AG08396 (cell line): ENCODE results near the gene CANT1.
"Not testable (repeated sequence)": the region's sequence is repeated elsewhere in the genome, so short reads cannot be mapped to it uniquely, and the experiment has no call there.

Experiments
- DNase-seq: peaks from one replicate; pipeline ENCODE4 v3.0.0; 2012; ENCODE audit warnings: low spot score, mixed read lengths

The CANT1 gene

DNA sequence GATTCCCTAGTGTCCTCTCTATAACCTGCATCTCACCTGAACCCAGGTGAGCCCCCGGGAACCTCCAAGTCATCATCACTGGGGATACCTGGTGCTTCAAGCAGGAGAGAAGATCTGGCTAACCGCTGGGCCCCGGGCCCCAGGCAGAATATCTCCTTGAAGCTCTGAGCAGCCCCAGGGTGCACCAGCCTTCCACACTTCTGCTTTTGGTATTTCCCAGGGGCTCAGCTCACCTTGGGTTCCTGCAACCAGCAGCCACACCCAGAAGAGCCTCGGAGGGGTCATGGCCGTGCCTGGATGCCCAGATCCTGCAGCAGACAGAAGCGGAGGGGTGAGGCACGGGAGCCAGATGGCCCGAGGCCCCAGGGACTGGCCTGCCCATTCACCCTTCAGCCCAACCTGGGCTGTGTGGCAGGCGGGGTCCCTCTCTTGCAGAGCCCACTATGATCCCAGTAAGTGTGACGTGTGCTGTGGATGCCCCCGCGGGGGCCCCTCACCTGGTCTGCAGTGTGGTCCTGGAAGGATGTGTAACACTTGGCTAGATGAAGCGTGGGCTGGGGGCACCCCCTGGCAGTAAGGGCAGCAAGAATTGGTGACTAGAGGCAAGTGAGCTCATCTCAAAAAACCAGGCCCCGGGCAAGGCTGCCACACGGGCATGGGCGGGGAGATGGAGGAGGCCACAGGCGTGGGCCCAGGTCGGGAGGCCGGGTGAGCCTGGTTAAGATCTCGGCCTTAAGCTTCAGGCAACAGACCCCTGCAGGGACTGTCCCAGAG is 32.5 kb downstream of the CANT1 start:
- DNase-seq = no peak

GRCh38 chr17:78974635-78975591 is 34.7 kb downstream of the CANT1 start:
- DNase-seq = peak; percentile 79

- DNase-seq = no peak
Measured at GRCh38 chr17:78973792-78974520, 35.6 kb downstream of the CANT1 start.

DNA sequence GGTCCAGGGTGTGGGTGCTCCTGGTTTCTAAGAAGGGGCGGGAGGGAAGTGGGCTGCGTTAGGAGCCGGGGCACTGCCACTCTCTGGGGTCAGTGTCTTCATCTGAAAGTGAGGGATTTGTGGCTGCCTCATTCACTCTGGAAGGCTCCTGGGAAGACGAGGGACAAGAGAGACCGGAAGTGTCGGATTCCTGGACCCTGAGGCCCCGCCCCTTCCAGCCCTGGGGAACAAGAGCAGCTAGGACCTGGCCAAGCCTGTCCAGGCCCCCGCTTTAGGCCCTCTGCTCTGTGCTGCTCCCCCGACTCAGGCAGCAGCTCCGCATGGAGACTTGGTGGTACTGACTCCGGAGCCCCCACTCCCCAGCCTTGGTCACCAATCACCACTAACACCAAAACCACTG is 36.4 kb downstream of the CANT1 start:
- DNase-seq = no peak

- no peak for DNase-seq
Measured at GRCh38 chr17:78972507-78973105, 37.0 kb downstream of the CANT1 start.

GRCh38 chr17:78971756-78972506 is 37.6 kb downstream of the CANT1 start:
- no peak for DNase-seq

DNA sequence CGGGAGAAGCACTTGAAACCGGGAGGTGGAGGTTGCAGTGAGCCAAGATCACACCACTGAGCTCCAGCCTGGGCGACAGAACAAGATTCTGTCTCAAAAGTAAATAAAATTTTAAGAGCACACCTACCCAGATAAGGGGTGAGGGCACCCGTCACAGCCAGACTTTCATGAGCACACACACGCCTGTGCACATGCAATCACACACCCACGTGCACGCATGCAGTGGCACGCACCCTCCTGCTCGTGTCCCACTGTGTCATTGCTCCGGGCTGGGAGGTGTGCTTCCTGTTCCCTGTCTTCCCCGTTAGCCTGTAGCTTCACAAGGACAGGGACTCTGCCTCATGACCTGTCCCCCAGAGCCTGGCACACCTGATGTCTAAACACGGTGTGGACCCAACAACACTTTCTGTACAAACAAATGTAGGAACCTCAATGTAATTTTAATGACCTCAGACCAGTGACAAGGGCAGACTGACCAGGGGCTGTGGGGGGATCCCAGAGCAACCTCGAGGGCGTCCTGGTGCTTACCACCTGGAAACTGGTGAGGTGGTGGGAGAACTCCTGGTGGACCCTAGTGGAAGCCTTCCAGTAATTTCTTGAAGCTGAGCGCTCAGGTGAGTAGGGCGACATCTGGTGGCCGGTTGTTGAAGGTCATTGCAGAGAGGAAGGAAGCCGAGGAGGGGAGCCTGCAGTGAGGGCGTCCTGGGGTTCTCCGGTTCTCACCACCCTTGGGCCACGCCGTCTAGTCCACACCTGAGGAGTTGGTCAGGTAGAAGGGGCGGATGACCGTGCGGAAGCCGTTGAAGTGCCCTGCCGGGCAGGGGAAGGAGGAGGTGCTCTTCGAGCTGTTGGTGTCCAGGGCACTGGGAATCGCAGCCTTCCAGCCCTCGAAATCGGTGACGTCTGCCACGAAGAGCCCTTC is 38.5 kb downstream of the CANT1 start:
- peak; percentile 79 for DNase-seq

DNA sequence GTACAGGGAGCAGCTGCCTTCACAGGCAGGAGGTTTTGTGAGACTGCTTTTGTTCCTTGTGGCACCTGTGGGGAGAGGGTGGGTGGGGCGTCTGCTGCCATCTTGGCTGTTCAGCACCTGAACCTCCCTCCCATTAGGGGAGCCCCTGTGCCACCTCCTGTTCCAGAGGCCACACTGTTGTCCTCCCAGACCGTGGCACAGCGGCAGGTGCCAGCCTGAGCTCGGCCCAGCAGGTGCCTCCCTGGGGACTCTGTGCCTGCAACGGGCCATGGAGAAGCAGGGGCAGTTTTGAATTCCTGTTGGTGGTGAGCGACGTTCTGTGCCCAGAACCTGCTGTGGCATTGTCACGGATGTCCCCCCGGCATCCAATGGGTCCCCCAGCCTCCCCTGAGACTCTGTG is 39.7 kb downstream of the CANT1 start:
- no peak for DNase-seq

DNA sequence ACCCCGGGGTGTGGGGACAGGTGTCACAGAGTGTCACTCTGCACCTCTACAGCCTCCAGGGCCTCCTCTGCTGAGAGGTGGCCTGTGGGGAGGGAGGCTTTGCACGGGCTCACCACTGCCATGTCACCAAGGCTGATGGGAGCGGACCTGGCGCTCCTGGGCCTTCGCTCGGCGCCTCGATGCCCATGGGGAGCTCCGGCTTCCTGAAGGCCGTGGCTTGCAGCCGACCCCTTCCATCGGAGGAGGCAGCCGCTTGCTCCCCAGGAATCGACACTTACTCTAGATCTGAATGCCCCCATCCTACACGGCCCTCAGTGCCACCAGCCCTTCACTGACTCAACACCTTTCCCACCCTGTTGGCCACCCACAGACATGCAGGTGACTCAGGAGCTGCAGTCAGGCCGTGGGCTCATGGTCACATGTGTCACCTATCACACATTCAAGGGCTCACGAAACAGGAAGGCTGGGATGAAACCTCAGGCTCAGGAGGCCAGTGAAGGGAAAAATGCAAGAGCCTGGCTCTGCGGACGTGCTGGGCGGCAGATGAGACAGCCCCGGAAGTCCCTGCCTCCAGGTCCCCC is 41.7 kb downstream of the CANT1 start:
- DNase-seq = no peak

DNA sequence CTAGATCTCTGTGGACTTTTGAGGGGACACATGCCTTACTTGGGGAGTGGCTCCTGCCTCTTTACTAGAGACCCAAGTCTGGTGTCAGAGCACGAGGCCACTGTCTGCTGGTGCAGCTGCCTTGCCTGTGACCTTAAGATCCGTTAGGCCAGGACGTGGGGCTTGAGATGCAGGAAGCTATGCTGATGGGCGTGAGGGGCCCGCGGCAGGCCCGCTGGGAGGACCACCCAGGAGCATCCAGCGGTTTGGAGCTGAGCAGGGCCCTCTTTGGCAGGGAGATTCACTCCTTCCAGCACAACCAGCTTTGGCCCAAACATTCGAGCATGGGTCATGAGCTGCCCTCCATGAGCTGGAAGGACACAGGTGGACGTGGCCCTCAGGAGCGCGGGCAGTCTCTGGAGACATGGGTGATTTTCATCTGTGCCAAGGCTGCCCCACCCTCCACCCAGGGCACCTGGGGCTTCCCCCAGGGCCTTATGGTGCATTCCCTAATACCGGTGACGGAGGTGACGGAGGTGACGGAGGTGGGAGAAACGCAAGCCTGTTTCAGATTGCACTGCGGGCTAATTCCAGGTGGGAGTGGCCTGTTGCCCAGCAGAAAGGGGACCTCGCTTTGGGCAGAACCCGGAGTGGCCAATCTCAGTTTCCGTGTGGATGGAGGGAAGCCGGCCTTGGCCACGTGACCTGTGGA is 42.5 kb downstream of the CANT1 start:
- DNase-seq = no peak

DNA sequence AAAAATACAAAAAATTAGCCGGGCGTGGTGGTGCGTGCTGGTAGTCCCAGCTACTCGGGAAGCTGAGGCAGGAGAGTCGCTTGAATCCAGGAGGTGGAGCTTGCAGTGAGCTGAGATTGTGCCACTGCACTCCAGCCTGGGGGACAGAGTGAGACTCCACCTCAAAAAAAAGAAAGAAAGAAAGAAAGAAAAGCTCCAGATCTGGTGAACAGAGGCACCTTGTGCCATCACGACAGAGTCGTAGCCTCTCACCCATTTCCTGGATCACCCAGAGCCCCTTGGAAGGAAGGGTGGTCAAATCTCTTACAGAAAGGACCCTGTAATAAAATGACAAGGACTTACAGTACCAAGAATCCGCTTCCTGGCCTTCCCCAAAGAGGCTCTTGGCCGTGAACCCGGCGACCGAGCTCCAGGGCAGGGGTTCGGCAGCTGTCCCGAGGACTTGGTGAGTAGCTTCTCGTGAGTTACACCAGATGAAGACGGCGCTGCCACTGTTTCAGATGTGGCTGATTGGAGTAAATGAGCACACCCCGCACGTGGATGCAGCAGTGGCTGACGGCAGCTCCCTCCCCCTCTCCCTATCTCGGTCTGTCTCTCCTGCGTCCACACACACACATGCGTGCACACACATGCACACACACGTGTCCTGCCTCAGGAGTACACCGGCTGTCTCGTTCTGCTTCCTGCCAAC is 43.3 kb downstream of the CANT1 start:
- no peak for DNase-seq

DNA sequence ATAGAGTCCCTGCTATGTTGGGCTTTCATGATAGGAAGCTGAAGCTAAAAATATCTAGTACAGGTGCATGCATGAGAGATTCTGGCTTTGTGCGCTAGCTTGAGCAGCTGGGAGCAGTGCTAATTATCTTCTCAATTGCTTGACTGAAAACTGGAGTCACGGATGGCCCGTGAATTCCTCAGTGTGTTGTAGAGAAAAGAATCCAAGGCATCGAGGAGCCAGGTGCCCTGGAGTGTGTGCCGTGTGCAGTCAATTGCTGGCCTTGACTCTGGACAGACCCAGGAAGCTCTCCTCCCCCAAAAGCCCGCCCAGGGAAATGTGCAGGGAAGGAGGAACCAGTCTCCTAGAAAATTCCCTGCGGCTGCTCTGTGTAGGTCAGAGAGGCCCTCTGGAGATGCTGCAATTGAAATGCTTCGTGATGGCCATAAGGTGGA is 44.1 kb downstream of the CANT1 start:
- DNase-seq = no peak

DNA sequence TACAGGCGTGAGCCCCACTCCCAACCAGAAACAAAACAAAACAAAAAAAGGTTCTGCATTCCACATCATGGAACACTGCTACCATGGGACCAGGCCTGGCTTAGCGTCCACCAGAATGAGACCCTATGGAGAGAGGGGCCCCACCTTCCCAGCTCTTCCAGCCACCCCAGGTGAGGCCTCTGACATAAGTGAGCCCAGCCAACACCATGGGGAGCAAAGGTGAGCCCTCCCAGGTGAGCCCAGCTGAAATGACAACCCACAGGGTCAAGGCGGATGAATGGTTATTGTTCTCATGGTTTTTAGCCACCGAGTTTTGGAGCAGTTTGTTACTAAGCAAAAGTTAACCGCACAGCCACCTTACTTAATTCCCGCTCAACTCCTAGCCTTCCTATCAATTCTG is 46.2 kb downstream of the CANT1 start:
- no peak for DNase-seq

- DNase-seq = not testable (repeated sequence)
Measured at GRCh38 chr17:78962984-78963348, 46.6 kb downstream of the CANT1 start.

DNA sequence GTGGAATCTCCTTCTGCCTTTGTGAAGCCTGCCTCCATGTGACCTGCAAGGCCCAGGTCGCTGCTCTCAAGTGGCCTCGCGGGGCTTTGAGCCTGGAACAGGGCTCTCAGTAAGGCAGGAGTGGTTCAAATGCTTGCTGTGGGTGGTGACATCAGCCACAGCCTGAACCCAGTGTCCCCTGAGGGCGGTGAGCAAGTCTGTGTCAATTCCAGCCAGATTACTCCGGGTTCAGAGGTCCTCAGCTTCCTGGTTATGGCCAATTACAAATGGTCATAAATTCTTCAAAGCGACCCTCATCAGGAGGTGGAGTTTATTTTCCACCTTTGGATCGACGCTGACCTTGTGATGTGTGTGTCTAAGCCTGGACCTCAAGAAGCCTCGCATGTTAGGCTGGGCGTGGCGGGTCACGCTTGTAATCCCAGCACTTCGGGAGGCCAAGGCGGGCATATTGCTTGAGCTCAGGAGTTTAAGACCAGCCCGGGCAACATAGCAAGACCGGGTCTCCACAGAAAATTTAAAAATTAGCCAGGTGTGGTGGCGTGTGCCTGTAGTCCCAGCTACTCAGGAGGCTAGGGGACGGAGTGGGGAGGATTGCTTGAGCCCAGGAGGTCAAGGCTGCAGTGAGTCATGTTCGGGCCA is 47.1 kb downstream of the CANT1 start:
- DNase-seq = no peak

DNA sequence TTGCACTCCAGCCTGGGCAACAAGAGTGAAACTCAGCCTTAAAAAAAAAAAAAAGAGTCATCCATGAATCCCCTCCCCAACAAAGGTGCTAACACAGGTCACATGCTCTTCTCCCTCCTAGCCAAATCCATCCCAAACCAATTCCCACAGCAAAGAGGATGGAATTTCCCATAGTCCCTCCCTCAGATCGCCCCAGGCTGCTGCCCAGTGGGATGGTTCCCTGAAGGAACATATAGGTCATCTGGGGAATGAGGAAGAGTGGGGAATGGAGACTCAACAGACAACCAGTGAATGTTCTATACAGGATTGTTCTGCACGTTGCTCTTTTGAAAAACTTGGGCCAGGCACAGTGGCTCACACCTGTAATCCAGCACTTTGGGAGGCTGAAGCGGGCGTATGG is 48.0 kb downstream of the CANT1 start:
- no peak for DNase-seq

GRCh38 chr17:78960928-78961327 is 48.6 kb downstream of the CANT1 start:
- DNase-seq = no peak

DNA sequence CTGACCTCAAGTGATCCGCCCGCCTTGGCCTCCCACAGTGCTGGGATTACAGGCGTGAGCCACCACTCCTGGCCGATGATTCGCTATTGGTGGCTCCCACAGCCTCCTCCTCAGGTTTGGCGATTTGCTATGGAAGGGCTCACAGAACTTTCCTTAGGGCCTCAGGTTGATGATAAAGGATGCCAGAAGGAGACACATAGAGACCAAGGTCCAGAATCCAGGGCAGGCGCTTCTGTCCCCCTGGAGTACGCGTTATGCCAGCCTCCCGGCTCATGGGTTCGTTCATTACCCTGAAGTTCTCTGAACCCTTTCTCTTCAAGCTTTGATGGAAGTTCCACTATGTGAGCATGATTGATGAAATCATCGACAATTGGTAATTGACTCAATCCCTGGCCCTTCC is 49.8 kb downstream of the CANT1 start:
- DNase-seq = no peak
